Measurements from ENCODE around the gene PET100.

GRCh38 chr19:7650148-7650547, 20.6 kb downstream of the PET100 start:
- TF ChIP-seq CTCF (IDR thresholded peaks at IDR 0.05) (no peak), POLR2AphosphoS5 (IDR thresholded peaks at IDR 0.05) (no peak), POLR2A (IDR thresholded peaks at IDR 0.05) (no peak)

Data from breast epithelium (tissue), 3 donors.